H9 (cell line): ENCODE results near the gene FGFR3. TPM values are rescaled to one million over a fixed set of nuclear protein-coding genes. Genes with fewer than 3 reads are reported as not detected.

Experiments used
- DNase-seq: peaks from one replicate; pipeline ENCODE4 v3.0.0-alpha.2; 2017
- H2AFZ ChIP-seq: one replicate; pipeline ENCODE4 v1.6.1; 2013; ENCODE audit warnings: mild to moderate bottlenecking, low read length, control low read depth, moderate library complexity
- H2AK5ac ChIP-seq: 2 replicates; pipeline ENCODE4 v1.6.1; 2013; ENCODE audit warnings: low read length, control low read depth, mixed read lengths; ENCODE audit not compliant: insufficient read length
- H2BK120ac ChIP-seq: one replicate; pipeline ENCODE4 v1.6.1; 2013; ENCODE audit warnings: low read depth, mild to moderate bottlenecking, low read length, control low read depth, inconsistent platforms; ENCODE audit not compliant: poor library complexity, severe bottlenecking
- H2BK12ac ChIP-seq: 2 replicates; pipeline ENCODE4 v1.6.1; 2013; ENCODE audit warnings: low read length, control low read depth, mixed read lengths, low read depth; ENCODE audit not compliant: insufficient read length
- H2BK15ac ChIP-seq: 2 replicates; pipeline ENCODE4 v1.6.1; 2013; ENCODE audit warnings: low read depth, low read length, control low read depth
- H2BK20ac ChIP-seq: one replicate; pipeline ENCODE4 v1.6.1; 2013; ENCODE audit warnings: low read depth, mild to moderate bottlenecking, low read length, control low read depth, inconsistent platforms; ENCODE audit not compliant: poor library complexity, severe bottlenecking
- H2BK5ac ChIP-seq: 2 replicates; pipeline ENCODE4 v1.6.1; 2013; ENCODE audit warnings: low read length, control low read depth, mixed read lengths; ENCODE audit not compliant: insufficient read length
- H3K14ac ChIP-seq: 2 replicates; pipeline ENCODE4 v1.6.1; 2013; ENCODE audit warnings: low read length, control low read depth; ENCODE audit not compliant: insufficient read depth
- H3K18ac ChIP-seq: 2 replicates; pipeline ENCODE4 v1.6.1; 2013; ENCODE audit warnings: low read depth, mild to moderate bottlenecking, mixed read lengths, low read length, control low read depth; ENCODE audit not compliant: insufficient read length
- H3K23ac ChIP-seq: 2 replicates; pipeline ENCODE4 v1.6.1; 2013; ENCODE audit warnings: low read length, control low read depth, mixed read lengths, low read depth; ENCODE audit not compliant: insufficient read length
- H3K23me2 ChIP-seq: 2 replicates; pipeline ENCODE4 v1.6.1; 2013; ENCODE audit warnings: low read depth, mild to moderate bottlenecking, mixed read lengths, low read length, control low read depth; ENCODE audit not compliant: insufficient read length, poor library complexity, severe bottlenecking
- H3K27ac ChIP-seq: 2 replicates; pipeline ENCODE4 v1.5.1; 2013; ENCODE audit warnings: low read length, control low read depth, mixed read lengths, low read depth; ENCODE audit not compliant: insufficient read length
- H3K27me3 ChIP-seq: 2 replicates; pipeline ENCODE4 v1.6.1; 2013; ENCODE audit warnings: low read length, control low read depth, inconsistent platforms; ENCODE audit not compliant: insufficient read depth
- H3K4ac ChIP-seq: 2 replicates; pipeline ENCODE4 v1.6.1; 2013; ENCODE audit warnings: low read depth, mild to moderate bottlenecking, control low read depth, inconsistent platforms, low read length, moderate library complexity
- H3K4me1 ChIP-seq: 2 replicates; pipeline ENCODE4 v1.6.1; 2013; ENCODE audit warnings: low read length, control low read depth, inconsistent platforms; ENCODE audit not compliant: insufficient read depth
- H3K4me2 ChIP-seq: 2 replicates; pipeline ENCODE4 v1.6.1; 2013; ENCODE audit warnings: low read length, control low read depth, mixed read lengths; ENCODE audit not compliant: insufficient read length, insufficient read depth
- H3K56ac ChIP-seq: 2 replicates; pipeline ENCODE4 v1.6.1; 2013; ENCODE audit warnings: low read depth, mild to moderate bottlenecking, mixed read lengths, low read length, control low read depth; ENCODE audit not compliant: insufficient read length
- H3K79me1 ChIP-seq: 2 replicates; pipeline ENCODE4 v1.6.1; 2013; ENCODE audit warnings: low read depth, mild to moderate bottlenecking, moderate library complexity, low read length, control low read depth, inconsistent platforms; ENCODE audit not compliant: insufficient read depth, poor library complexity, severe bottlenecking
- H3K79me2 ChIP-seq: 2 replicates; pipeline ENCODE4 v1.6.1; 2013; ENCODE audit warnings: low read length, control low read depth, inconsistent platforms; ENCODE audit not compliant: insufficient read depth
- H3K9ac ChIP-seq: 2 replicates; pipeline ENCODE4 v1.6.1; 2013; ENCODE audit warnings: low read length, control low read depth, mixed read lengths; ENCODE audit not compliant: insufficient read length; ENCODE audit errors: extremely low read depth
- H3K9me3 ChIP-seq: one replicate; pipeline ENCODE4 v1.6.1; 2013; ENCODE audit warnings: low read depth, low read length, inconsistent platforms; ENCODE audit not compliant: control insufficient read depth
- H3T11ph ChIP-seq: one replicate; pipeline ENCODE4 v1.6.1; 2013; ENCODE audit warnings: mild to moderate bottlenecking, low read length, control low read depth, inconsistent platforms
- H4K20me1 ChIP-seq: one replicate; pipeline ENCODE4 v1.6.1; 2013; ENCODE audit not compliant: control insufficient read depth, insufficient read length, insufficient read depth
- H4K5ac ChIP-seq: 2 replicates; pipeline ENCODE4 v1.6.1; 2013; ENCODE audit warnings: low read depth, mild to moderate bottlenecking, mixed read lengths, low read length, control low read depth; ENCODE audit not compliant: insufficient read length
- H4K8ac ChIP-seq: replicated peaks from 2 replicates; pipeline ENCODE4 v1.6.1; 2013; ENCODE audit warnings: low read length, control low read depth, mixed read lengths, low read depth; ENCODE audit not compliant: insufficient read length
- H4K91ac ChIP-seq: 2 replicates; pipeline ENCODE4 v1.6.1; 2013; ENCODE audit warnings: low read depth, mild to moderate bottlenecking, moderate library complexity, mixed read lengths, low read length, control low read depth; ENCODE audit not compliant: insufficient read length
- H3K27ac Mint-ChIP-seq, 3 experiments: 2 replicates in 2 of 3; 3 replicates in 1 of 3; pipeline ENCODE4 v1.8.0; 2020 to 2021; ENCODE audit warnings: mixed read lengths in 3 of 3, mild to moderate bottlenecking in 1 of 3, moderate library complexity in 1 of 3
- H3K27me3 Mint-ChIP-seq: 2 replicates; pipeline ENCODE4 v1.8.0; 2021; ENCODE audit warnings: low read depth, mild to moderate bottlenecking, moderate library complexity, mixed read lengths
- H3K36me3 Mint-ChIP-seq, 3 experiments: 2 replicates in 2 of 3; 3 replicates in 1 of 3; pipeline ENCODE4 v1.8.0; 2020 to 2021; ENCODE audit warnings: low read depth in 3 of 3, mixed read lengths in 3 of 3; ENCODE audit not compliant: insufficient read depth in 1 of 3
- H3K4me1 Mint-ChIP-seq, 2 experiments: 2 replicates each; pipeline ENCODE4 v1.8.0; 2020; ENCODE audit warnings: mixed read lengths in 2 of 2
- H3K4me3 Mint-ChIP-seq, 2 experiments: 2 replicates in 1 of 2; 3 replicates in 1 of 2; pipeline ENCODE4 v1.8.0; 2020 to 2021; ENCODE audit warnings: mild to moderate bottlenecking in 2 of 2, mixed read lengths in 2 of 2, moderate library complexity in 1 of 2
- H3K9me3 Mint-ChIP-seq, 2 experiments: 2 replicates in 1 of 2; 3 replicates in 1 of 2; pipeline ENCODE4 v1.8.0; 2020; ENCODE audit warnings: mild to moderate bottlenecking in 2 of 2, mixed read lengths in 2 of 2, moderate library complexity in 1 of 2
- WGBS: extraction: QIAGEN DNeasy Blood & Tissue Kit; methylation state at CpG from one replicate; pipeline ENCODE4 v1.1.7; 2013; ENCODE audit warnings: missing lambda C conversion rate, low lambda C conversion rate, mixed read lengths; ENCODE audit not compliant: insufficient read length; ENCODE audit errors: extremely low coverage; 5-methylcytosine and 5-hydroxymethylcytosine counted together
- total RNA-seq: library from RNA; stranded (reverse); gene quantifications from 2 replicates; pipeline ENCODE4 v1.2.1, GENCODE V29; 2021
- TF ChIP-seq, protein P1 (sequence below): fragments of 200-600 bp; sonication (generic); conservative IDR thresholded peaks from 3 replicates; pipeline ENCODE4 v1.8.0; 2021; ENCODE audit warnings: antibody characterized with exemption, mild to moderate bottlenecking

Gene FGFR3
- total RNA-seq, 1 experiment from 2014 or later = 75.7 TPM

- Histone ChIP-seq H2BK5ac (no peak overlapping the region), H3K23me2 (peaks cover 3% of the 10 kb centered on the region), H2BK20ac (no peak overlapping the region), H4K5ac (no peak overlapping the region), H4K20me1 (no peaks in the 10 kb centered on the region), H2AK5ac (no peak overlapping the region), H3K9me3 (no peaks in the 10 kb centered on the region), H2BK12ac (no peak overlapping the region), H3K23ac (no peak overlapping the region), H3K79me2 (peaks cover 2% of the 10 kb centered on the region; the same call in 1 of the 2 replicates), H3K79me1 (no peaks in the 10 kb centered on the region), H4K8ac (no peak overlapping the region), H3K56ac (no peak overlapping the region), H3K27ac (no peak overlapping the region), H3K9ac (no peak overlapping the region), H3K27me3 (no peaks in the 10 kb centered on the region), H4K91ac (no peak overlapping the region), H3T11ph (no peak overlapping the region), H3K18ac (no peak overlapping the region), H3K4me2 (no peak overlapping the region), H3K4ac (no peak overlapping the region), H3K4me1 (no peaks in the 10 kb centered on the region), H2BK120ac (no peak overlapping the region), H2BK15ac (no peak overlapping the region), H3K14ac (no peak overlapping the region), H2AFZ (no peak overlapping the region)
- Mint-ChIP-seq H3K9me3 (no peaks in the 10 kb centered on the region), H3K4me3 (no peak overlapping the region), H3K36me3 (peaks cover 12 to 24% (median 15%) of the 10 kb centered on the region in 3 experiments), H3K4me1 (peaks cover 12 to 19% of the 10 kb centered on the region in 2 experiments), H3K27me3 (peaks cover 12% of the 10 kb centered on the region), H3K27ac (no peak overlapping the region)
- no CpG with 5 or more reads among the region's 10 CpGs for WGBS
- TF ChIP-seq, protein P1, sequence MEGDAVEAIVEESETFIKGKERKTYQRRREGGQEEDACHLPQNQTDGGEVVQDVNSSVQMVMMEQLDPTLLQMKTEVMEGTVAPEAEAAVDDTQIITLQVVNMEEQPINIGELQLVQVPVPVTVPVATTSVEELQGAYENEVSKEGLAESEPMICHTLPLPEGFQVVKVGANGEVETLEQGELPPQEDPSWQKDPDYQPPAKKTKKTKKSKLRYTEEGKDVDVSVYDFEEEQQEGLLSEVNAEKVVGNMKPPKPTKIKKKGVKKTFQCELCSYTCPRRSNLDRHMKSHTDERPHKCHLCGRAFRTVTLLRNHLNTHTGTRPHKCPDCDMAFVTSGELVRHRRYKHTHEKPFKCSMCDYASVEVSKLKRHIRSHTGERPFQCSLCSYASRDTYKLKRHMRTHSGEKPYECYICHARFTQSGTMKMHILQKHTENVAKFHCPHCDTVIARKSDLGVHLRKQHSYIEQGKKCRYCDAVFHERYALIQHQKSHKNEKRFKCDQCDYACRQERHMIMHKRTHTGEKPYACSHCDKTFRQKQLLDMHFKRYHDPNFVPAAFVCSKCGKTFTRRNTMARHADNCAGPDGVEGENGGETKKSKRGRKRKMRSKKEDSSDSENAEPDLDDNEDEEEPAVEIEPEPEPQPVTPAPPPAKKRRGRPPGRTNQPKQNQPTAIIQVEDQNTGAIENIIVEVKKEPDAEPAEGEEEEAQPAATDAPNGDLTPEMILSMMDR = no peak
- no peak for DNase-seq
These were observed 57.2 kb downstream of the FGFR3 start for GRCh38 chr4:1850276-1850675.
